Keratinocyte (primary cell): Measurements from ENCODE around the gene F8. TPM values are rescaled to one million over a fixed set of nuclear protein-coding genes. Genes with fewer than 3 reads are reported as not detected.

ENCODE experiments used
- DNase-seq: peaks from one replicate; pipeline ENCODE4 v3.0.0-alpha.2; 2011; ENCODE audit warnings: low read depth, missing footprints, low spot score
- FAIRE-seq: peaks from 2 replicates; lab custom pipeline; 2011; peaks lifted over from hg19 to GRCh38; lab: Jason Lieb, UNC
- H2AFZ ChIP-seq: 2 replicates; pipeline ENCODE4 v1.6.0; 2012; ENCODE audit warnings: low read length, control low read depth, inconsistent platforms; ENCODE audit not compliant: control insufficient read depth
- H3K27ac ChIP-seq: 2 replicates; pipeline ENCODE4 v1.5.1; 2011; ENCODE audit warnings: low read length; ENCODE audit not compliant: control insufficient read depth, insufficient read depth
- H3K27me3 ChIP-seq: 3 replicates; pipeline ENCODE4 v1.6.0; 2011; ENCODE audit warnings: low read length; ENCODE audit not compliant: control insufficient read depth, insufficient read depth; ENCODE audit errors: extremely low read depth
- H3K36me3 ChIP-seq, 2 experiments: 2 replicates in 1 of 2; 3 replicates in 1 of 2; pipeline ENCODE4 v1.5.1; 2011; ENCODE audit warnings: low read length in 2 of 2, mild to moderate bottlenecking in 1 of 2; ENCODE audit not compliant: control insufficient read depth in 2 of 2, insufficient read depth in 2 of 2; ENCODE audit errors: extremely low read depth in 1 of 2
- H3K4me1 ChIP-seq: 3 replicates; pipeline ENCODE4 v1.5.1; 2011; ENCODE audit warnings: low read length; ENCODE audit not compliant: control insufficient read depth, insufficient read depth; ENCODE audit errors: extremely low read depth
- H3K4me2 ChIP-seq: 3 replicates; pipeline ENCODE4 v1.6.0; 2011; ENCODE audit warnings: low read depth, low read length; ENCODE audit not compliant: control insufficient read depth, insufficient read depth; ENCODE audit errors: extremely low read depth
- H3K4me3 ChIP-seq, 3 experiments: fragments of 200-600 bp in 1 of 3; sonication (generic) in 1 of 3; 2 replicates in 2 of 3; 3 replicates in 1 of 3; pipeline ENCODE4 v1.5.1; 2011 to 2016; ENCODE audit warnings: low read length in 3 of 3, mild to moderate bottlenecking in 3 of 3, control low read depth in 2 of 3, inconsistent platforms in 1 of 3, low read depth in 1 of 3, mixed read lengths in 1 of 3, mixed run types in 1 of 3, moderate library complexity in 1 of 3; ENCODE audit not compliant: control insufficient read depth in 2 of 3, insufficient read depth in 2 of 3; ENCODE audit errors: extremely low read depth in 1 of 3
- H3K79me2 ChIP-seq: 2 replicates; pipeline ENCODE4 v1.6.0; 2012; ENCODE audit warnings: low read length; ENCODE audit not compliant: control insufficient read depth, insufficient read depth
- H3K9ac ChIP-seq: 3 replicates; pipeline ENCODE4 v1.6.0; 2011; ENCODE audit warnings: low read length; ENCODE audit not compliant: control insufficient read depth, insufficient read depth; ENCODE audit errors: extremely low read depth
- H3K9me1 ChIP-seq: 3 replicates; pipeline ENCODE4 v1.6.0; 2011; ENCODE audit warnings: low read length; ENCODE audit not compliant: control insufficient read depth, insufficient read depth; ENCODE audit errors: extremely low read depth
- H3K9me3 ChIP-seq: 2 replicates; pipeline ENCODE4 v1.5.1; 2012; ENCODE audit warnings: low read depth, low read length; ENCODE audit not compliant: control insufficient read depth
- H4K20me1 ChIP-seq: 3 replicates; pipeline ENCODE4 v1.6.0; 2011; ENCODE audit warnings: low read length; ENCODE audit not compliant: control insufficient read depth, insufficient read depth; ENCODE audit errors: extremely low read depth
- EZH2 ChIP-seq: IDR thresholded peaks from one replicate; pipeline ENCODE4 v1.6.1; 2012; ENCODE audit warnings: inconsistent platforms, mild to moderate bottlenecking, low read length, moderate library complexity
- dilution Hi-C: fragments of 300-500 bp; cut with MboI; formaldehyde crosslinking; loops from one replicate; pipeline ENCODE4 v1.7.0; 2020; ENCODE audit warnings: low sequenced_read_pairs; ENCODE audit not compliant: extremely low pct_ligation_motif_present
- polyA plus RNA-seq, 5 experiments: library from polyadenylated mRNA; depleted of rRNA in 3 of 5; stranded (reverse) in 3 of 5; stranded (forward) in 1 of 5; unstranded in 1 of 5; fragments of >200 nt; gene quantifications; 1 replicate in 1 of 5; 2 replicates in 3 of 5; 3 replicates in 1 of 5; pipeline versions ENCODE4 v1.2.1 to v1.2.3, GENCODE V29; 2011 to 2012; ENCODE audit warnings: missing spikeins in 2 of 5, low read depth in 1 of 5, low replicate concordance in 1 of 5
- TF ChIP-seq, protein P1 (sequence below), 3 experiments: IDR thresholded peaks in 1 of 3; conservative IDR thresholded peaks in 1 of 3; optimal IDR thresholded peaks in 1 of 3; 2 replicates in 2 of 3; 3 replicates in 1 of 3; pipeline versions ENCODE3 to v1.5.1; 2011; ENCODE audit warnings: low read length in 3 of 3, mild to moderate bottlenecking in 3 of 3, moderate library complexity in 2 of 3, control low read depth in 1 of 3, inconsistent platforms in 1 of 3; ENCODE audit not compliant: insufficient read depth in 2 of 3; ENCODE audit errors: extremely low read depth in 1 of 3

F8 gene
- polyA plus RNA-seq, 1 donor (not counting 4 experiments of a cell fraction or from before 2014, with no cell fraction given), result 1.3 TPM

DNA sequence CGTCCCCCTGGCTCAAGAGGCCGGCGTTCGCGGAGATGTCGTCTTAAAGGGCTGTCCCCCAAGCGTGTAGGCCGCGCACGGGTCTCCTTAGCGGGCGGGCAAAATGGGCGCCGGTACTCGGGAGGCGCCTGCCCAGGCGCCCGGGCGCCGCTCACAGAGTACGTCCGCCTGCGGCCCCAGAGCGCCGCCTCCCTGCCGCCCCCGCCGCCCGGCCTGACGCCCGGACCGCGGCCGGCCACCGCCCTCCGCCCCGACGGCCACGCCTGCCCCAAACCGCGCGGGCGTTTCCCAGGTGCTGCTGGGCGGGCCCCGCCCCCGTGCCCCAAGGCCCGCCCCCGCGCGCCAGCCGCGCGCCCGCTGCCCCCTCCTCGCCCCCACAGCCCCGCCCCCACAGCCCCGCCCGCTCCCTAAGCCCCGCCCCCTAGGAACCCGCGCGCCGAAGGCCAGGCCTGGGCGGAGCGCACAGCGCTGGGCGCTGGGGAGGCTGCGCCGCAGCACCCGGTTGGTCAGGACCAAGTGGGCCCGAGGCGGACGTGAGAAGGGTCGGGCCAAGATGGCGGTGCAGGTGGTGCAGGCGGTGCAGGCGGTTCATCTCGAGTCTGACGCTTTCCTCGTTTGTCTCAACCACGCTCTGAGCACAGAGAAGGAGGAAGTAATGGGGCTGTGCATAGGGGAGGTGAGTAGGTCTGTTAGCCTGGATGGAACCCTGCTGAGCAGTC is 48.6 kb upstream of the F8 start, which contains the start of the genes BRCC3, CMC4 and MTCP1:
Gene BRCC3 (plus strand): TSS at position 534 of the 719 bp plus-strand sequence. CDS start 20 bp downstream, at position 554.
Gene CMC4 (minus strand): TSS at position 162 of the 719 bp plus-strand sequence. CDS start 7,113 bp downstream, outside the sequence.
Gene MTCP1 (minus strand): TSS at position 162 of the 719 bp plus-strand sequence. CDS start 5,126 bp downstream, outside the sequence.
- Histone ChIP-seq H3K9me3 (no peaks in the 10 kb centered on the region), H3K36me3 (peaks cover 0 to 4% of the 10 kb centered on the region in 2 experiments), H3K4me1 (peaks cover 4% of the 10 kb centered on the region), H3K9ac (peak within 1 kb of the TSS; percentile 88), H3K27ac (peak within 1 kb of the TSS; percentile 76), H3K4me2 (peak within 1 kb of the TSS; percentile 82), H3K4me3 (peak within 1 kb of the TSS; percentile 53 to 85 (median 78)), H4K20me1 (no peaks in the 10 kb centered on the region), H3K79me2 (peaks cover 28% of the 10 kb centered on the region), H2AFZ (peak within 1 kb of the TSS; percentile 86), H3K27me3 (no peaks in the 10 kb centered on the region), H3K9me1 (no peaks in the 10 kb centered on the region)
- dilution Hi-C loops, result no loop called here
- DNase-seq (peak; percentile 17), FAIRE-seq (no peak)
- TF ChIP-seq, protein P1, sequence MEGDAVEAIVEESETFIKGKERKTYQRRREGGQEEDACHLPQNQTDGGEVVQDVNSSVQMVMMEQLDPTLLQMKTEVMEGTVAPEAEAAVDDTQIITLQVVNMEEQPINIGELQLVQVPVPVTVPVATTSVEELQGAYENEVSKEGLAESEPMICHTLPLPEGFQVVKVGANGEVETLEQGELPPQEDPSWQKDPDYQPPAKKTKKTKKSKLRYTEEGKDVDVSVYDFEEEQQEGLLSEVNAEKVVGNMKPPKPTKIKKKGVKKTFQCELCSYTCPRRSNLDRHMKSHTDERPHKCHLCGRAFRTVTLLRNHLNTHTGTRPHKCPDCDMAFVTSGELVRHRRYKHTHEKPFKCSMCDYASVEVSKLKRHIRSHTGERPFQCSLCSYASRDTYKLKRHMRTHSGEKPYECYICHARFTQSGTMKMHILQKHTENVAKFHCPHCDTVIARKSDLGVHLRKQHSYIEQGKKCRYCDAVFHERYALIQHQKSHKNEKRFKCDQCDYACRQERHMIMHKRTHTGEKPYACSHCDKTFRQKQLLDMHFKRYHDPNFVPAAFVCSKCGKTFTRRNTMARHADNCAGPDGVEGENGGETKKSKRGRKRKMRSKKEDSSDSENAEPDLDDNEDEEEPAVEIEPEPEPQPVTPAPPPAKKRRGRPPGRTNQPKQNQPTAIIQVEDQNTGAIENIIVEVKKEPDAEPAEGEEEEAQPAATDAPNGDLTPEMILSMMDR (optimal IDR thresholded peaks at IDR 0.05 in 1 of 3, IDR thresholded peaks at IDR 0.05 in 1 of 3, conservative IDR thresholded peaks at IDR 0.05 in 1 of 3; ENCODE audit: extremely low read depth in 1 of 3, insufficient read depth in 2 of 3, low read length in 3 of 3), result no peak
- no peak for TF ChIP-seq EZH2

DNA sequence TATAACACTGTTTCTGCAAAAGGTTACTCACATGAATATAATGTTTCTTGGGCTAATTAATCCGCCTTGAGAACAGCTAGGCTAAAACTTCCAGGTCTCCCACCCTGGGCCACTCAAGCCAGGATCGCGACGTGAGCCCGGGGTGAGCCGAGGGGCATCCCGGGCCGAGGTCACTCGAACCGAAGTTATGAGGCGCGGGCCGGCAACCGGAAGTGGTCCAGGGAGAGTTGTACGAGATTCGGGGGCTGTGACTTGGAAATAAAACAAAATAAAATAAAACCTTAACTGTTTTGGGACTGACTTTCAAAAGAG is 48.1 kb upstream of the F8 start:
- no peak for DNase-seq
- Histone ChIP-seq H3K9me1 (no peaks in the 10 kb centered on the region), H3K36me3 (peaks cover 0 to 4% of the 10 kb centered on the region in 2 experiments), H3K9me3 (no peaks in the 10 kb centered on the region), H4K20me1 (no peaks in the 10 kb centered on the region), H3K4me3 (peak overlapping the region; percentile 50 to 78 (median 71)), H3K27ac (peak overlapping the region; percentile 76), H3K79me2 (peaks cover 28% of the 10 kb centered on the region), H3K4me2 (peak overlapping the region; percentile 78), H3K27me3 (no peaks in the 10 kb centered on the region), H3K9ac (peak overlapping the region; percentile 77), H3K4me1 (peaks cover 4% of the 10 kb centered on the region), H2AFZ (peak overlapping the region; percentile 61)
- FAIRE-seq, result no peak
- dilution Hi-C loops, result no loop called here
- TF ChIP-seq, protein P1 (optimal IDR thresholded peaks at IDR 0.05 in 1 of 3, IDR thresholded peaks at IDR 0.05 in 1 of 3, conservative IDR thresholded peaks at IDR 0.05 in 1 of 3; ENCODE audit: extremely low read depth in 1 of 3, insufficient read depth in 2 of 3, low read length in 3 of 3), result no peak
- no peak for TF ChIP-seq EZH2
